ENCODE results near the gene CTSL. TPM values are rescaled to one million over a fixed set of nuclear protein-coding genes. Genes with fewer than 3 reads are reported as not detected.

Gene CTSL
- total RNA-seq, 2 experiments from 2014 or later: 0.96 TPM; not detected in 1

GRCh38 chr9:87770616-87771315 lies 44.8 kb downstream of the CTSL start:
- H3K4me3 Mint-ChIP-seq: no peak overlapping the region
- no peaks in the 10 kb centered on the region for H3K36me3 Mint-ChIP-seq
- CTCF ChIA-PET: interaction anchor here (1.3 kb wide), 1 partner anchor 42 kb away, joined by 3 read pairs; no protein-coding TSS in a partner anchor
- ATAC-seq (no peak), DNase-seq (no peak)
- peaks cover 14% of the 10 kb centered on the region for H3K27me3 Mint-ChIP-seq
- no peaks in the 10 kb centered on the region for H3K9me3 Mint-ChIP-seq (ENCODE audit: low read depth)
- H3K27ac Mint-ChIP-seq: no peak overlapping the region
- no peaks in the 10 kb centered on the region for H3K4me1 Mint-ChIP-seq

- Mint-ChIP-seq H3K4me1 (no peaks in the 10 kb centered on the region), H3K9me3 (ENCODE audit: low read depth) (no peaks in the 10 kb centered on the region), H3K4me3 (no peak overlapping the region), H3K27me3 (peaks cover 14% of the 10 kb centered on the region), H3K27ac (no peak overlapping the region), H3K36me3 (no peaks in the 10 kb centered on the region)
- DNase-seq (no peak), ATAC-seq (no peak)
- CTCF ChIA-PET: interaction anchor here (1.3 kb wide), 1 partner anchor 41 kb away, joined by 3 read pairs; no protein-coding TSS in a partner anchor
These were observed 45.5 kb downstream of the CTSL start for GRCh38 chr9:87771316-87772006.

- CTCF ChIA-PET: no interaction called here
- Mint-ChIP-seq H3K9me3 (ENCODE audit: low read depth) (no peaks in the 10 kb centered on the region), H3K27ac (no peak overlapping the region), H3K4me1 (no peaks in the 10 kb centered on the region), H3K4me3 (no peak overlapping the region), H3K27me3 (peaks cover 7% of the 10 kb centered on the region), H3K36me3 (no peaks in the 10 kb centered on the region)
- DNase-seq (no peak), ATAC-seq (no peak)
These were observed 50.8 kb downstream of the CTSL start for GRCh38 chr9:87776481-87777379.

GRCh38 chr9:87778996-87779395 lies 53.1 kb downstream of the CTSL start:
- DNase-seq: no peak
- H3K36me3 Mint-ChIP-seq: no peaks in the 10 kb centered on the region
- CTCF ChIA-PET: no interaction called here
- peaks cover 2% of the 10 kb centered on the region for H3K27me3 Mint-ChIP-seq
- H3K4me1 Mint-ChIP-seq: no peaks in the 10 kb centered on the region
- no peak for ATAC-seq
- H3K4me3 Mint-ChIP-seq: no peak overlapping the region
- H3K27ac Mint-ChIP-seq: no peak overlapping the region
- no peaks in the 10 kb centered on the region for H3K9me3 Mint-ChIP-seq (ENCODE audit: low read depth)

Other genes starting within 250 kb of the CTSL start
- 1 to 10 TPM; 1.2 to 6.8 TPM for gene DAPK1, start 228.3 kb upstream of the CTSL start, total RNA-seq
- gene SPATA31E1, start 156.8 kb downstream of the CTSL start, total RNA-seq: not detected
- not detected for gene SPATA31C1, start 191.8 kb downstream of the CTSL start, total RNA-seq
- under 1 TPM; 0.70 to 0.82 TPM for gene CDK20, start 248.4 kb downstream of the CTSL start, total RNA-seq